ENCODE data around the gene ATP11A.
"Not testable (repeated sequence)": the region's sequence is repeated elsewhere in the genome, so short reads cannot be mapped to it uniquely, and the experiment has no call there.

ATP11A gene

GRCh38 chr13:112849500-112849899 is 159.7 kb downstream of the ATP11A start:
- TF ChIP-seq GATA1 (IDR thresholded peaks at IDR 0.05; ENCODE audit: low read depth, low read length) (no peak), POLR2A (IDR thresholded peaks at IDR 0.05; ENCODE audit: low read length) (no peak)
- no peak for DNase-seq

GRCh38 chr13:112850273-112850672 is 160.4 kb downstream of the ATP11A start:
- no peak for DNase-seq
- no peak for TF ChIP-seq GATA1 (IDR thresholded peaks at IDR 0.05; ENCODE audit: low read depth, low read length)
- TF ChIP-seq POLR2A (IDR thresholded peaks at IDR 0.05; ENCODE audit: low read length), result no peak

- TF ChIP-seq POLR2A (IDR thresholded peaks at IDR 0.05; ENCODE audit: low read length), result no peak
- TF ChIP-seq GATA1 (IDR thresholded peaks at IDR 0.05; ENCODE audit: low read depth, low read length), result no peak
- DNase-seq, result no peak
Measured at GRCh38 chr13:112851107-112852038, 161.5 kb downstream of the ATP11A start.

GRCh38 chr13:112852392-112852791 is 162.6 kb downstream of the ATP11A start:
- DNase-seq, result no peak

GRCh38 chr13:112852808-112853207 is 163.0 kb downstream of the ATP11A start:
- DNase-seq, result no peak
- TF ChIP-seq POLR2A (IDR thresholded peaks at IDR 0.05; ENCODE audit: low read length) (no peak), GATA1 (IDR thresholded peaks at IDR 0.05; ENCODE audit: low read depth, low read length) (no peak)

More at GRCh38 chr13:112852392-112852791, 162.6 kb downstream of the ATP11A start:
- TF ChIP-seq POLR2A (IDR thresholded peaks at IDR 0.05; ENCODE audit: low read length) (no peak), GATA1 (IDR thresholded peaks at IDR 0.05; ENCODE audit: low read depth, low read length) (no peak)

- no peak for DNase-seq
- TF ChIP-seq POLR2A (IDR thresholded peaks at IDR 0.05; ENCODE audit: low read length), result no peak
- TF ChIP-seq GATA1 (IDR thresholded peaks at IDR 0.05; ENCODE audit: low read depth, low read length), result no peak
Measured at GRCh38 chr13:112854321-112854720, 164.5 kb downstream of the ATP11A start.

- TF ChIP-seq GATA1 (IDR thresholded peaks at IDR 0.05; ENCODE audit: low read depth, low read length) (no peak), POLR2A (IDR thresholded peaks at IDR 0.05; ENCODE audit: low read length) (no peak)
- no peak for DNase-seq
Measured at GRCh38 chr13:112855859-112856258, 166.0 kb downstream of the ATP11A start.

- TF ChIP-seq POLR2A (IDR thresholded peaks at IDR 0.05; ENCODE audit: low read length) (no peak), GATA1 (IDR thresholded peaks at IDR 0.05; ENCODE audit: low read depth, low read length) (no peak)
- DNase-seq, result no peak
Measured at GRCh38 chr13:112857914-112858490, 168.2 kb downstream of the ATP11A start.

- TF ChIP-seq POLR2A (IDR thresholded peaks at IDR 0.05; ENCODE audit: low read length) (no peak), GATA1 (IDR thresholded peaks at IDR 0.05; ENCODE audit: low read depth, low read length) (no peak)
- no peak for DNase-seq
Measured at GRCh38 chr13:112859128-112859816, 169.4 kb downstream of the ATP11A start.

GRCh38 chr13:112859817-112860190 is 170.0 kb downstream of the ATP11A start:
- no peak for TF ChIP-seq POLR2A (IDR thresholded peaks at IDR 0.05; ENCODE audit: low read length)
- no peak for TF ChIP-seq GATA1 (IDR thresholded peaks at IDR 0.05; ENCODE audit: low read depth, low read length)
- peak in 1 of 2 experiments; percentile 24 for DNase-seq

- no peak for DNase-seq
- no peak for TF ChIP-seq POLR2A (IDR thresholded peaks at IDR 0.05; ENCODE audit: low read length)
- no peak for TF ChIP-seq GATA1 (IDR thresholded peaks at IDR 0.05; ENCODE audit: low read depth, low read length)
Measured at GRCh38 chr13:112861876-112862615, 172.2 kb downstream of the ATP11A start.

- not testable (repeated sequence) for DNase-seq
Measured at GRCh38 chr13:112863356-112863755, 173.5 kb downstream of the ATP11A start.

- DNase-seq, result not testable (repeated sequence)
Measured at GRCh38 chr13:112865478-112865877, 175.6 kb downstream of the ATP11A start.

GRCh38 chr13:112867301-112867711 is 177.5 kb downstream of the ATP11A start:
- DNase-seq, result no peak
- TF ChIP-seq GATA1 (IDR thresholded peaks at IDR 0.05; ENCODE audit: low read depth, low read length) (no peak), POLR2A (IDR thresholded peaks at IDR 0.05; ENCODE audit: low read length) (no peak)

Measured in erythroblast (primary cell).